HG03139 (cell line): Measurements from ENCODE around the gene SLC24A2.

Experiments
- ATAC-seq: cut with Tn5 transposase; IDR thresholded peaks from one replicate; pipeline ENCODE4 v1.9.1; 2021; ENCODE audit not compliant: unreplicated experiment

The SLC24A2 gene

DNA sequence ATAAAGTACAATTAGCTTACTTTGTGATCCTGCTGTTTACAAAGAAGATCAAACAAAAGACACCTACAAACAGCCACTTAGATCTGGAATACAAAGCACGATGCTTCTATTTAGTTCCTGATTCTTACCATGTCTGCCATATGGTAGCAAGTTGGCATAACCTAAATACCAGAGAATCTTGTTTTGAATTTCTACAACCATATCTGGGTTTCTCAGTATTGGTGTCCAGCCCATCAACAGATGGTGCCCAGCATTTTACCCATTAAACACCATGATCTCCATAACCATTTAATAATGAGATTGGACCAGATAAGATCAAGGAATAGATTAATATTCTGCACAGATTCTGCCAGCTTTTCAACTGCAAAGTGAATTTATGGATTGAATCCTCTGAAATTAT, 29.8 kb downstream of the SLC24A2 start:
- no peak for ATAC-seq

DNA sequence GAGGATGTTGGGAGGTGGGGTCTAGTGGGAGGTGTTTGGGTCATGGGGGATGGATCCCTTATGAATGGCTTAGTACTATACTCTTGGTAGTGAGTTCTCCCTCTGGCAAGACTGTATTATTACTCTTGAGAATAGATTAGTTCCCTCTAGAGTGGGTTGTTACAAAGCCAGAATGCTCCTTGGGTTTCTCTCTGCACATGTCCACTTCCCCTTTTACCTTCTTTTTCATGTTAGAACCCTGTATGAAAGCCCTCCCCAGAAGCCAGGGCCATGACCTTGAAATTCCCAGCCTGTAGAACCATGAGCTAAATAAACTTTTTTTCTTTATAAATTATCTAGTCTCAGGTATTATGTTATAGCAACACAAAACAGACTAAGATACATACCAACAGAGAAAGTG, 31.1 kb downstream of the SLC24A2 start:
- no peak for ATAC-seq

DNA sequence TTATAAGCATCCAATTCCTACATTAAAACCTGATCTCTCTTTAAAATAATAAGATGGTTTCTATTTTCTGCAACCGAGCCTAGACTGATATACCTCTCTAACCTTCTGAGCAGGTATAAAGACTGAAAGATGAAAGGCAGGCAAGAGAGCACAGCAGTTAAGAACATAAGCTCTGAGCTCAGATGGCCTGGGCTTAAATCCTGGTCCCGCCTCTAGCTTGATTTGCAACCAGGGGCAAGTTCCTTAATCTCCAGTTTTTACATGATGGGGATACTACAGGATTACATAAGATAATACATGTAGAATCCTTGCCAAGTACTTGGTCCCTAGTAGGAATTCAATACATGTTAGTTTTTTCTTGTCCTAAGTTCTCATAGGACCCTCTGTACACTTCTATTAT, 33.9 kb downstream of the SLC24A2 start:
- no peak for ATAC-seq

DNA sequence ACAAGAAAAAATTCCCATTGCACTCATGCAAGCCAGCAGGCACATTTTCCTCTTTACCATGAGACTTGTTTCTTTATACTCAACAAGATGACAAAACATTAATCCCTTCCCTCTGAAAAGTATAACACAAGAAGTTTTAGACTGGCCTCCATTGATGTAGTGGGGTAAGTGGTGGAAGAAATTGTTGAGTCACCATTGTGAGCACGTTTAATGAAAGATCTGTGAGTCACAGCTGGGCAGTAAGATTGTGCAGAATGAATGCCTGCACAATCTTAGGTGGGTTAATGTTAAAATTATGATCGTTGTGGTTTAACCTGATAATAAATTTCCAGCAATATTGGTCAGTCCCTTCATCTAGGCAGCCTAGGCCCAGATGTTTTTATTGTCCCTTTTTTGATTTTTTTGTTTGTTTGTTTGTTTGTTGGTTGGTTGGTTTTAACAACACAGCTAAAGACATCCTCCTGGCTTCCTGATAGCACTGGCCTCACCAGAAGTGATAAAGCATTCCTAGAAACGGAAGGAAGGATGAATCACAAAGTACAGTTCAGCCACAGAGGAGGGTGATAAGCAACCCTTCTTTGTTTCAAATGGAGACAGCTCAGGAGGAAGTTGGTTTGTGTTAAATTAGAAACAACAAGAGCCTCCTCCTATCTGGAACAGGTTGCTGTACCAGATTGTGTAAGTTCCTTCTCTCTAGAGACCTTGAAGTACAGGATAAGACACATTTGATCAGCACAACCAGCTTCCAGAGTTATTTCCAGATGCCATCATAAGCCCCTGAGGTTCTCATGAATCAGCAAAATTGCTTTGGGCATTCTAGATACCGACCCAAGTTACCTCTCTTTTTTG, 40.3 kb downstream of the SLC24A2 start:
- no peak for ATAC-seq

DNA sequence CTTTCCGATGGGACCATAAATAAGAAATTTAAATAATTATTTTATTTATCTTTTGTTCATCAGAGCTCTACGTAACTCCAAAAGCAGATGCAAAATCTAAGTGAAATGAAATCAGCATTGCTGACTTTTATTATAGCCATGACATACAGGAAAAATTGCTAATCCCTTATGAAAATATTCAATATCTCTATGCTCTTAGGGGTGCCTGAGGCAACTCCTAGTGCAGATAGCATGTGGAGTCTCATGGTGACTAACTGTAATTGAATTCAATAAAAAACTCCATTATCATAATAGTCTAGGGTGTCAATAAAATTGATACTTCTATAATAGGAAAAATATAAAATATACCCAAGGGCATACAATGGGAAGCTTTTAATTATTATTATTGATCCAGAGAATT, 42.6 kb downstream of the SLC24A2 start:
- ATAC-seq, result no peak

DNA sequence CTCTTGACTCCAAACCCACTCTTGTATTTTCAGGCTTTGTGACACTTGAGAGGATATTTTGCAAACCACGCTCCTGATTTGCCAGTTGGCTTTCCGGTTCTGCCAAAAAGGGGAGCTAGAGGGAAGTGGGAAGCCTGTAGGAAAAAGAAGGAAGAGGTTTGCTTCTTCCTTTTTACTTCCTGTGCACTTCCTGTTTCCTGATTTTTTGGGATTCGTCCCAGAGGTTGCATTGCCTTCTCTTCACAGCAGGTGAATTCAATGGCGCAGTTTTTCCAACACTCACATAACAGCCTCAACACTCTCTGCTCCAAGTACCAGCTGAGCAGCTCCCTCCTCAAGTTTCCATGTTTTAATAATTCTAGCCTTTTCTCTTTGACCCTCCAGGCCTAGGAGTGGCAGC, 47.7 kb downstream of the SLC24A2 start:
- no peak for ATAC-seq
